Upper lobe of left lung (tissue), 6 donors: ENCODE data around the gene ATP13A2. TPM values are rescaled to one million over a fixed set of nuclear protein-coding genes. Genes with fewer than 3 reads are reported as not detected.
A peak's percentile ranks its signal among the peaks of the same experiment; 100 is the strongest.

Source experiments
- ATAC-seq, 2 donors: fragments of 200-7000 bp; cut with Tn5 transposase; one replicate each; pipeline ENCODE4 v1.9.1; 2022; ENCODE audit warnings: mild to moderate bottlenecking in 2 of 2, moderate library complexity in 2 of 2; ENCODE audit not compliant: low FRiP score in 2 of 2
- DNase-seq, 2 donors: peaks; one replicate each; pipeline ENCODE4 v3.0.0-alpha.2; 2019 to 2020
- H3K27ac ChIP-seq, 4 donors: fragments of 200-600 bp; sonication (generic); one replicate each; pipeline ENCODE4 v1.5.1; 2016 to 2019
- H3K27me3 ChIP-seq, 4 donors: fragments of 200-600 bp; sonication (generic); one replicate each; pipeline ENCODE4 v1.5.1; 2017 to 2019
- H3K36me3 ChIP-seq, 4 donors: fragments of 200-600 bp; sonication (generic); one replicate each; pipeline ENCODE4 v1.5.1; 2016 to 2019
- H3K4me1 ChIP-seq, 4 donors: fragments of 200-600 bp; sonication (generic); one replicate each; pipeline ENCODE4 v1.5.1; 2018 to 2019
- H3K4me3 ChIP-seq, 4 donors: fragments of 200-600 bp; sonication (generic); one replicate each; pipeline ENCODE4 v1.5.1; 2017 to 2019; ENCODE audit warnings: mild to moderate bottlenecking in 2 of 4, moderate library complexity in 1 of 4
- H3K9me3 ChIP-seq, 4 donors: fragments of 200-600 bp; sonication (generic); one replicate each; pipeline ENCODE4 v1.5.1; 2018 to 2019
- EP300 ChIP-seq, 4 donors: sonication (generic); formaldehyde crosslinking; IDR thresholded peaks; one replicate each; pipeline ENCODE4 v1.5.1; 2017; ENCODE audit warnings: antibody characterized with exemption in 4 of 4, control low read depth in 2 of 4
- POLR2A ChIP-seq, 4 donors: fragments of 450-650 bp; IDR thresholded peaks; one replicate each; pipeline ENCODE4 v1.5.1; 2016 to 2017; ENCODE audit warnings: antibody characterized with exemption in 4 of 4, mild to moderate bottlenecking in 2 of 4
- POLR2AphosphoS5 ChIP-seq, 2 donors: sonication (generic); formaldehyde crosslinking; IDR thresholded peaks; one replicate each; pipeline ENCODE4 v1.5.1; 2017; ENCODE audit warnings: antibody characterized with exemption in 2 of 2
- WGBS, 2 donors: methylation state at CpG; one replicate each; pipeline ENCODE4 v1.1.5; 2017 to 2018; 5-methylcytosine and 5-hydroxymethylcytosine counted together
- total RNA-seq, 6 donors: library from RNA; depleted of rRNA in 4 of 6; stranded (reverse); fragments of >200 nt in 4 of 6; gene quantifications; one replicate each; pipeline versions ENCODE4 v1.1.0 to v1.2.1, GENCODE V29; 2016 to 2021
- TF ChIP-seq, protein P1 (sequence below), 6 experiments: fragments of 450-650 bp in 4 of 6; fragments of 200-600 bp in 2 of 6; sonication (generic) in 2 of 6; IDR thresholded peaks; one replicate each; pipeline ENCODE4 v1.5.1; 2016 to 2019; ENCODE audit warnings: antibody characterized with exemption in 6 of 6
- donor health status: DM: no; HTN: no; CAD: no; lungs with moderate emphysema.
- donor health status: DM: no; HTN: yes; CAD: no; lungs with severe emphysema.

The ATP13A2 gene, protein sequence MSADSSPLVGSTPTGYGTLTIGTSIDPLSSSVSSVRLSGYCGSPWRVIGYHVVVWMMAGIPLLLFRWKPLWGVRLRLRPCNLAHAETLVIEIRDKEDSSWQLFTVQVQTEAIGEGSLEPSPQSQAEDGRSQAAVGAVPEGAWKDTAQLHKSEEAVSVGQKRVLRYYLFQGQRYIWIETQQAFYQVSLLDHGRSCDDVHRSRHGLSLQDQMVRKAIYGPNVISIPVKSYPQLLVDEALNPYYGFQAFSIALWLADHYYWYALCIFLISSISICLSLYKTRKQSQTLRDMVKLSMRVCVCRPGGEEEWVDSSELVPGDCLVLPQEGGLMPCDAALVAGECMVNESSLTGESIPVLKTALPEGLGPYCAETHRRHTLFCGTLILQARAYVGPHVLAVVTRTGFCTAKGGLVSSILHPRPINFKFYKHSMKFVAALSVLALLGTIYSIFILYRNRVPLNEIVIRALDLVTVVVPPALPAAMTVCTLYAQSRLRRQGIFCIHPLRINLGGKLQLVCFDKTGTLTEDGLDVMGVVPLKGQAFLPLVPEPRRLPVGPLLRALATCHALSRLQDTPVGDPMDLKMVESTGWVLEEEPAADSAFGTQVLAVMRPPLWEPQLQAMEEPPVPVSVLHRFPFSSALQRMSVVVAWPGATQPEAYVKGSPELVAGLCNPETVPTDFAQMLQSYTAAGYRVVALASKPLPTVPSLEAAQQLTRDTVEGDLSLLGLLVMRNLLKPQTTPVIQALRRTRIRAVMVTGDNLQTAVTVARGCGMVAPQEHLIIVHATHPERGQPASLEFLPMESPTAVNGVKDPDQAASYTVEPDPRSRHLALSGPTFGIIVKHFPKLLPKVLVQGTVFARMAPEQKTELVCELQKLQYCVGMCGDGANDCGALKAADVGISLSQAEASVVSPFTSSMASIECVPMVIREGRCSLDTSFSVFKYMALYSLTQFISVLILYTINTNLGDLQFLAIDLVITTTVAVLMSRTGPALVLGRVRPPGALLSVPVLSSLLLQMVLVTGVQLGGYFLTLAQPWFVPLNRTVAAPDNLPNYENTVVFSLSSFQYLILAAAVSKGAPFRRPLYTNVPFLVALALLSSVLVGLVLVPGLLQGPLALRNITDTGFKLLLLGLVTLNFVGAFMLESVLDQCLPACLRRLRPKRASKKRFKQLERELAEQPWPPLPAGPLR
- 100 to 1,000 TPM in 1 of 6 donors, 10 to 100 TPM in 5; 39.2 to 110 (median 66.5) TPM for total RNA-seq

DNA sequence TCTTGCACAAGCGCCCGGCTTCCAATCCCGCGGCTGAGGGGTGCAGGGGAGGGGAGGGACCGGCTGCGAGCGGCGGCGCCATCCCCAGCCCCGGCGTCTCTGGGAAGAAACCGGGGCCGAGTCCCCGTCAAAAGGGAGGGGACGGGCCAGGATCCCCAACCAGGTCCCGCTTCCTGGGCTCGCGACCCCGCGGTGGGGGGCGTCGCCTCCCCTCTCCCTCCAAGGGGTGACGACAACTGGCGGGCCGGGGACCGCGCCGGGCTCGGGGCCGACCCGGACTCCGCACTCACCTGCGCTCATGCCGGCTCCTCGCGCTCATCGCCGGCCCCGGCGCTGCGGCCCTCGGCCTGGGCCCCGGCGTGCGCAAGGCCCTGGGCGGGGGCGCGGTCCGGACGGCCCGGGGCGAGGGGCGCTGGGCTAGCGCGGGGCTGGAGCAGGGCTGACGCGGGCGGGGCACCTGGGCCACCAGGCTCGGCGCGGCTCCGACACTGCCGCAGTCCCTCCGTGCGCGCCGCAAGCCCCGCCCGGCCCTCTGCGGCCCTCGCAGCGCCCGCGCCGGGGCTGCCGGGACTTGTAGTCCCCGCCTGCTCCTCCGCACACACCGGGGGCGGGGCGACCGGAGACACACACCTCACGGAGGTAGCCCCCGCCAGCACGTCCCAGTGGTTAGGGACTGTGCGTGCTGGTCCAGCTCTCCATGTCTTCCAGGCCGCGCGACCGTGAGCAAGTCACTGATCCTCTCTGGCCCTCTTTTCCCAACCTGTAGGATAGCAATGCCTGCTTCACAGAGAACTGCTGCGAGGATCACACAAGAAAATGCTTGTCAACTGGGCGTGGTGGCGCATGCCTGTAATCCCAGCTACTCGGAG lies at the start of gene ATP13A2:
ATP13A2 (minus strand) TSS at position 490 of the 869 bp plus-strand sequence; CDS start at position 300, 190 bp downstream.
- H3K36me3 ChIP-seq: no peaks in the 10 kb centered on the region
- peak; percentile 93 to 96 for DNase-seq
- peaks cover 22 to 31% (median 27%) of the 10 kb centered on the region in 4 donors for H3K4me1 ChIP-seq
- peak; percentile 89 to 93 for ATAC-seq
- H3K4me3 ChIP-seq: peak within 1 kb of the TSS; percentile 87 to 96 (median 93)
- no peaks in the 10 kb centered on the region for H3K27me3 ChIP-seq
- WGBS, 2 donors: 1 to 7% methylated on average over 5 to 46 of the region's 94 CpGs
- TF ChIP-seq, protein P1, sequence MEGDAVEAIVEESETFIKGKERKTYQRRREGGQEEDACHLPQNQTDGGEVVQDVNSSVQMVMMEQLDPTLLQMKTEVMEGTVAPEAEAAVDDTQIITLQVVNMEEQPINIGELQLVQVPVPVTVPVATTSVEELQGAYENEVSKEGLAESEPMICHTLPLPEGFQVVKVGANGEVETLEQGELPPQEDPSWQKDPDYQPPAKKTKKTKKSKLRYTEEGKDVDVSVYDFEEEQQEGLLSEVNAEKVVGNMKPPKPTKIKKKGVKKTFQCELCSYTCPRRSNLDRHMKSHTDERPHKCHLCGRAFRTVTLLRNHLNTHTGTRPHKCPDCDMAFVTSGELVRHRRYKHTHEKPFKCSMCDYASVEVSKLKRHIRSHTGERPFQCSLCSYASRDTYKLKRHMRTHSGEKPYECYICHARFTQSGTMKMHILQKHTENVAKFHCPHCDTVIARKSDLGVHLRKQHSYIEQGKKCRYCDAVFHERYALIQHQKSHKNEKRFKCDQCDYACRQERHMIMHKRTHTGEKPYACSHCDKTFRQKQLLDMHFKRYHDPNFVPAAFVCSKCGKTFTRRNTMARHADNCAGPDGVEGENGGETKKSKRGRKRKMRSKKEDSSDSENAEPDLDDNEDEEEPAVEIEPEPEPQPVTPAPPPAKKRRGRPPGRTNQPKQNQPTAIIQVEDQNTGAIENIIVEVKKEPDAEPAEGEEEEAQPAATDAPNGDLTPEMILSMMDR (IDR thresholded peaks at IDR 0.05): peak in 2 of 6 experiments; percentile 9 to 32
- TF ChIP-seq POLR2AphosphoS5 (IDR thresholded peaks at IDR 0.05) (peak in 1 of 2 donors; percentile 55), POLR2A (IDR thresholded peaks at IDR 0.05) (peak in 1 of 4 donors; percentile 59), EP300 (IDR thresholded peaks at IDR 0.05) (no peak)
- no peaks in the 10 kb centered on the region for H3K9me3 ChIP-seq
- H3K27ac ChIP-seq: peak within 1 kb of the TSS; percentile 66 to 86 (median 70)

DNA sequence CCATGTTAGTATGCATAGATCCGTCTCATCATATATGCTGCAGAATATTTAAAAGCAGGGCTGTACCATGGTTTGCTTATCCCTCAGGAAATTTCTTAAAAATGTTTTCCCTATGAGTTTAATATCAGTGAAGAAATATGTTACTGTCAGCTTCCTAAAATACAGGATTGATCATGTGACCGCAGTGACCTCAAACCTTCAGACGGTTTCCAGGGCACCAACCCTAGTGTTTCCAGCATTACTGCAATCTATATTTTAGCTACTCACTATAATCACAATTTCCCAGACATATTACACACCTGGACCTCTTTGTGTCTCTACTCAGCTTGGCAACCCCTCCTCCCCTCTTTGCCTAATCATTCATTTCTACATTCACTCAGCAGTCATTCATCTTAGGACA lies 49.8 kb upstream of the ATP13A2 start:
- TF ChIP-seq, protein P1 (IDR thresholded peaks at IDR 0.05): no peak
- TF ChIP-seq POLR2AphosphoS5 (IDR thresholded peaks at IDR 0.05) (no peak), POLR2A (IDR thresholded peaks at IDR 0.05) (no peak), EP300 (IDR thresholded peaks at IDR 0.05) (no peak)
- Histone ChIP-seq H3K27me3 (no peaks in the 10 kb centered on the region), H3K27ac (peak overlapping the region in 2 of 4 donors; percentile 30 to 70), H3K9me3 (peaks cover 0 to 7% (median 2%) of the 10 kb centered on the region in 4 donors), H3K36me3 (no peaks in the 10 kb centered on the region), H3K4me1 (peaks cover 0 to 8% (median 4%) of the 10 kb centered on the region in 4 donors), H3K4me3 (no peak overlapping the region)
- 62 to 69% methylated on average over 3 of the region's 3 CpGs for WGBS, 2 donors
- DNase-seq (no peak), ATAC-seq (no peak)

DNA sequence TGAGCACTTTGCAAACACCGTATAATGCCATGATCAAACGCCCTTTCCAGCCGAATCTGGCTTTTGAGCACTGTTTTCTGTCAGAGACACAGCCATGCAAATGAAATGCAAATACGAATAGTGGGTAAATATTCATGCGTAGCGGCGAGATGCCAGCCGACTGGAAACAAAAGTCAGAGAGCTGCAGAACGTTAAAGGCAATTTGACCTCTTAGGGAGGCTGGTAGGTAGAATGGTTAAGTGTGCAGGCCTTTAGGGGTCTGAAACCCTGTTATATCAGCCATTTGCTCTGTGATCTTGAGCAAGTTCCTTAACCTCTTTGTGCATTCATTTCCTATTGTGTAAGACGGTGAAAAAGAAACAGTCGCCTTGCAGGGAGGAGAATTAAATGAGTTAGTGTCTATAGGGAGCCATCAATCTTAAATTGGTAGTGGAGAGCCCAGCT lies 48.6 kb upstream of the ATP13A2 start:
- WGBS, 2 donors: 44 to 52% methylated on average over 11 of the region's 11 CpGs
- Histone ChIP-seq H3K9me3 (peaks cover 0 to 6% (median 2%) of the 10 kb centered on the region in 4 donors), H3K4me1 (peaks cover 0 to 5% (median 4%) of the 10 kb centered on the region in 4 donors), H3K27me3 (no peaks in the 10 kb centered on the region), H3K4me3 (no peak overlapping the region), H3K36me3 (no peaks in the 10 kb centered on the region), H3K27ac (peak overlapping the region in 2 of 4 donors; percentile 54 to 70)
- TF ChIP-seq, protein P1 (IDR thresholded peaks at IDR 0.05): no peak
- TF ChIP-seq POLR2A (IDR thresholded peaks at IDR 0.05) (no peak), POLR2AphosphoS5 (IDR thresholded peaks at IDR 0.05) (no peak), EP300 (IDR thresholded peaks at IDR 0.05) (no peak)
- ATAC-seq (peak in 1 of 2 donors; percentile 48), DNase-seq (no peak)
